ENCODE data around the gene PTGES3. TPM values are rescaled to one million over a fixed set of nuclear protein-coding genes. Genes with fewer than 3 reads are reported as not detected.

Gene PTGES3
- total RNA-seq, 1 experiment from 2014 or later, result 394 TPM

- no peak for TF ChIP-seq ZBTB21 (CRISPR knock-in tag; IDR thresholded peaks at IDR 0.05; ENCODE audit: borderline replicate concordance)
Observed at GRCh38 chr12:56687223-56688128, 608 bp downstream of the PTGES3 start (continued).

- H3K4me3 Mint-ChIP-seq, result peak overlapping the region; percentile 99
- ATAC-seq, result no peak
- TF ChIP-seq TP53 (CRISPR knock-in tag; IDR thresholded peaks at IDR 0.05), result no peak
- TF ChIP-seq GABPB1 (CRISPR knock-in tag; IDR thresholded peaks at IDR 0.05), result no peak
- no peak for TF ChIP-seq TCF7 (CRISPR knock-in tag; IDR thresholded peaks at IDR 0.05; ENCODE audit: low read depth)
- TF ChIP-seq CBFB (CRISPR knock-in tag; IDR thresholded peaks at IDR 0.05; ENCODE audit: low read depth), result no peak
- TF ChIP-seq PRDM15 (CRISPR knock-in tag; IDR thresholded peaks at IDR 0.05), result no peak
- TF ChIP-seq, protein P1, sequence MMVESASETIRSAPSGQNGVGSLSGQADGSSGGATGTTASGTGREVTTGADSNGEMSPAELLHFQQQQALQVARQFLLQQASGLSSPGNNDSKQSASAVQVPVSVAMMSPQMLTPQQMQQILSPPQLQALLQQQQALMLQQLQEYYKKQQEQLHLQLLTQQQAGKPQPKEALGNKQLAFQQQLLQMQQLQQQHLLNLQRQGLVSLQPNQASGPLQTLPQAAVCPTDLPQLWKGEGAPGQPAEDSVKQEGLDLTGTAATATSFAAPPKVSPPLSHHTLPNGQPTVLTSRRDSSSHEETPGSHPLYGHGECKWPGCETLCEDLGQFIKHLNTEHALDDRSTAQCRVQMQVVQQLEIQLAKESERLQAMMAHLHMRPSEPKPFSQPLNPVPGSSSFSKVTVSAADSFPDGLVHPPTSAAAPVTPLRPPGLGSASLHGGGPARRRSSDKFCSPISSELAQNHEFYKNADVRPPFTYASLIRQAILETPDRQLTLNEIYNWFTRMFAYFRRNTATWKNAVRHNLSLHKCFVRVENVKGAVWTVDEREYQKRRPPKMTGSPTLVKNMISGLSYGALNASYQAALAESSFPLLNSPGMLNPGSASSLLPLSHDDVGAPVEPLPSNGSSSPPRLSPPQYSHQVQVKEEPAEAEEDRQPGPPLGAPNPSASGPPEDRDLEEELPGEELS (CRISPR knock-in tag; IDR thresholded peaks at IDR 0.05), result no peak
- TF ChIP-seq TEAD4 (CRISPR knock-in tag; IDR thresholded peaks at IDR 0.05), result no peak
- no peak for TF ChIP-seq SP1 (CRISPR knock-in tag; conservative IDR thresholded peaks at IDR 0.05)
- TF ChIP-seq SOX15 (CRISPR knock-in tag; IDR thresholded peaks at IDR 0.05), result no peak
- no peak for TF ChIP-seq KAT7 (CRISPR knock-in tag; IDR thresholded peaks at IDR 0.05; ENCODE audit: borderline replicate concordance)
- TF ChIP-seq ZNF138 (CRISPR knock-in tag; conservative IDR thresholded peaks at IDR 0.05), result no peak
- TF ChIP-seq ATF2 (CRISPR knock-in tag; IDR thresholded peaks at IDR 0.05; ENCODE audit: borderline replicate concordance, low read depth), result no peak
- H3K4me1 Mint-ChIP-seq, result peaks cover 25% of the 10 kb centered on the region
- H3K9me3 Mint-ChIP-seq, result no peaks in the 10 kb centered on the region
- CTCF ChIA-PET, result interaction anchor here (0.6 to 2.3 kb wide), 2 partner anchors 50 to 78 kb away, joined by 3 to 10 read pairs; no protein-coding TSS in a partner anchor
- POLR2A ChIA-PET, result interaction anchor here (0.6 to 1.7 kb wide), 3 partner anchors 10 to 599 kb away, joined by 4 to 10 read pairs (median 5); no protein-coding TSS in a partner anchor
- no peaks in the 10 kb centered on the region; the same call in 1 of the 2 replicates for H3K27me3 Mint-ChIP-seq (ENCODE audit: low read depth)
- peaks cover 43% of the 10 kb centered on the region for H3K36me3 Mint-ChIP-seq
- peak; percentile 3 for DNase-seq (ENCODE audit: low spot score)
- peak overlapping the region; percentile 67 for H3K27ac Mint-ChIP-seq
Observed at GRCh38 chr12:56684745-56685359, 3.2 kb downstream of the PTGES3 start.

DNA sequence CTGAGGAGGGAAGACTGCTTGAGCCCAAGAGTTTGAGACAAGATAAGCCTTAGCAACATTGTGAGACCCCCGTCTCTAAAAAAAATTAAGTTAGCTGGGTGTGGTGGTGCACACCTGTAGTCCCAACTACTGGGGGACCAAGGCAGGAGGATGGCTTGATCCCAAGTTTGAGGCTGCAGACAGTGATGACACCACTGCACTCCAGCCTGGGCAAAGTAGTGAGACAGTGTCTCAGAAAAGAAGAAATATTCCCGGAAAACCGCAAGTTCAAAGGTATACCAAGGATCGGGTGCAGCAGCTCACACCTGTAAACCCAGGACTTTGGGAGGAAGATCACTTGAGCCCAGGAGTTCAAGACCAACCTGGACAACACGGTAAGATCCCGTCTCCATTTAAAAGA, 5.8 kb downstream of the PTGES3 start:
- TF ChIP-seq ZNF121 (CRISPR knock-in tag; IDR thresholded peaks at IDR 0.05) (peak; percentile 84; the same call in 1 of the 2 replicates), USF2 (CRISPR knock-in tag; IDR thresholded peaks at IDR 0.05) (no peak), NFE2L1 (CRISPR knock-in tag; IDR thresholded peaks at IDR 0.05) (no peak), GRHL2 (CRISPR knock-in tag; IDR thresholded peaks at IDR 0.05; ENCODE audit: insufficient replicate concordance, severe bottlenecking) (no peak)
- TF ChIP-seq, protein P2, sequence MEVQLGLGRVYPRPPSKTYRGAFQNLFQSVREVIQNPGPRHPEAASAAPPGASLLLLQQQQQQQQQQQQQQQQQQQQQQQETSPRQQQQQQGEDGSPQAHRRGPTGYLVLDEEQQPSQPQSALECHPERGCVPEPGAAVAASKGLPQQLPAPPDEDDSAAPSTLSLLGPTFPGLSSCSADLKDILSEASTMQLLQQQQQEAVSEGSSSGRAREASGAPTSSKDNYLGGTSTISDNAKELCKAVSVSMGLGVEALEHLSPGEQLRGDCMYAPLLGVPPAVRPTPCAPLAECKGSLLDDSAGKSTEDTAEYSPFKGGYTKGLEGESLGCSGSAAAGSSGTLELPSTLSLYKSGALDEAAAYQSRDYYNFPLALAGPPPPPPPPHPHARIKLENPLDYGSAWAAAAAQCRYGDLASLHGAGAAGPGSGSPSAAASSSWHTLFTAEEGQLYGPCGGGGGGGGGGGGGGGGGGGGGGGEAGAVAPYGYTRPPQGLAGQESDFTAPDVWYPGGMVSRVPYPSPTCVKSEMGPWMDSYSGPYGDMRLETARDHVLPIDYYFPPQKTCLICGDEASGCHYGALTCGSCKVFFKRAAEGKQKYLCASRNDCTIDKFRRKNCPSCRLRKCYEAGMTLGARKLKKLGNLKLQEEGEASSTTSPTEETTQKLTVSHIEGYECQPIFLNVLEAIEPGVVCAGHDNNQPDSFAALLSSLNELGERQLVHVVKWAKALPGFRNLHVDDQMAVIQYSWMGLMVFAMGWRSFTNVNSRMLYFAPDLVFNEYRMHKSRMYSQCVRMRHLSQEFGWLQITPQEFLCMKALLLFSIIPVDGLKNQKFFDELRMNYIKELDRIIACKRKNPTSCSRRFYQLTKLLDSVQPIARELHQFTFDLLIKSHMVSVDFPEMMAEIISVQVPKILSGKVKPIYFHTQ (CRISPR knock-in tag; IDR thresholded peaks at IDR 0.05), result no peak
- DNase-seq (ENCODE audit: low spot score), result no peak
- Mint-ChIP-seq H3K36me3 (peaks cover 53% of the 10 kb centered on the region), H3K27me3 (ENCODE audit: low read depth) (no peaks in the 10 kb centered on the region; the same call in 1 of the 2 replicates), H3K4me1 (peaks cover 41% of the 10 kb centered on the region), H3K27ac (peak overlapping the region; percentile 92), H3K4me3 (no peak overlapping the region), H3K9me3 (no peaks in the 10 kb centered on the region)
- POLR2A ChIA-PET, result interaction anchor here (0.8 kb wide), 1 partner anchor 43 kb away, joined by 3 read pairs; the partner anchor contains the start of gene NACA
- CTCF ChIA-PET, result interaction anchor here (2.2 kb wide), 1 partner anchor 46 kb away, joined by 8 read pairs; no protein-coding TSS in a partner anchor
- ATAC-seq, result no peak
